H1 (cell line): ENCODE measurements around the gene CEBPG. TPM values are rescaled to one million over a fixed set of nuclear protein-coding genes. Genes with fewer than 3 reads are reported as not detected.

Experiments used
- CTCF ChIA-PET: fragments of 300-600 bp; sonication (Branson Sonifier 250); formaldehyde crosslinking; loops from one replicate; lab custom pipeline; 2021; ENCODE audit not compliant: partially characterized antibody; lab: Charles Lee
- POLR2A ChIA-PET: fragments of 300-600 bp; sonication (Branson Sonifier 250); formaldehyde crosslinking; loops from one replicate; lab custom pipeline; 2021; ENCODE audit warnings: inconsistent platforms; ENCODE audit not compliant: partially characterized antibody; lab: Charles Lee
- DNase-seq, 2 experiments: peaks; one replicate each; pipeline versions ENCODE4 v3.0.0 to v3.0.0-alpha.2; 2010 to 2022; ENCODE audit warnings: low spot score in 2 of 2, low read depth in 1 of 2, mixed read lengths in 1 of 2
- FAIRE-seq: peaks from 2 replicates; lab custom pipeline; 2011; peaks lifted over from hg19 to GRCh38; lab: Jason Lieb, UNC
- H2AFZ ChIP-seq: 2 replicates; pipeline ENCODE4 v1.8.1; 2012; ENCODE audit warnings: low read length, inconsistent platforms
- H2AK5ac ChIP-seq: 2 replicates; pipeline ENCODE4 v1.6.1; 2013; ENCODE audit warnings: low read depth, low read length
- H2BK120ac ChIP-seq: replicated peaks from 2 replicates; pipeline ENCODE3; 2013; ENCODE audit warnings: low read depth, low read length, inconsistent platforms
- H2BK12ac ChIP-seq: 2 replicates; pipeline ENCODE4 v1.6.1; 2013; ENCODE audit warnings: low read depth, low read length
- H2BK15ac ChIP-seq: 2 replicates; pipeline ENCODE4 v1.6.1; 2013; ENCODE audit warnings: low read length
- H2BK20ac ChIP-seq: 2 replicates; pipeline ENCODE4 v1.6.1; 2013; ENCODE audit warnings: low read length
- H2BK5ac ChIP-seq: 2 replicates; pipeline ENCODE4 v1.6.1; 2013; ENCODE audit warnings: low read depth, low read length
- H3K14ac ChIP-seq: 2 replicates; pipeline ENCODE4 v1.6.1; 2013; ENCODE audit warnings: inconsistent platforms; ENCODE audit not compliant: insufficient read length
- H3K18ac ChIP-seq: 2 replicates; pipeline ENCODE4 v1.6.1; 2013; ENCODE audit warnings: low read length; ENCODE audit errors: extremely low read depth
- H3K23ac ChIP-seq: 2 replicates; pipeline ENCODE4 v1.6.1; 2013; ENCODE audit warnings: inconsistent platforms; ENCODE audit not compliant: insufficient read length
- H3K23me2 ChIP-seq: 2 replicates; pipeline ENCODE4 v1.6.1; 2013; ENCODE audit warnings: low read depth, low read length
- H3K27ac ChIP-seq: 2 replicates; pipeline ENCODE4 v1.6.1; 2011; ENCODE audit warnings: low read depth, low read length, inconsistent platforms
- H3K27me3 ChIP-seq, 4 experiments: replicated peaks in 1 of 4; 1 replicate in 1 of 4; 2 replicates in 3 of 4; pipeline versions ENCODE4 v1.6.1 to v1.8.1; 2011 to 2013; ENCODE audit warnings: low read length in 3 of 4, mild to moderate bottlenecking in 3 of 4, inconsistent platforms in 2 of 4, mixed read lengths in 2 of 4, moderate library complexity in 1 of 4; ENCODE audit not compliant: control insufficient read depth in 3 of 4, insufficient read depth in 3 of 4; ENCODE audit errors: extremely low read depth in 1 of 4
- H3K36me3 ChIP-seq, 4 experiments: 2 replicates each; pipeline versions ENCODE4 v1.6.1 to v1.8.1; 2011 to 2013; ENCODE audit warnings: mild to moderate bottlenecking in 4 of 4, low read length in 3 of 4, moderate library complexity in 2 of 4, control low read depth in 1 of 4, inconsistent platforms in 1 of 4; ENCODE audit not compliant: insufficient read depth in 4 of 4, control insufficient read depth in 2 of 4
- H3K4ac ChIP-seq: replicated peaks from 2 replicates; pipeline ENCODE3; 2013; ENCODE audit warnings: low read length, low read depth, mixed read lengths, inconsistent platforms; ENCODE audit not compliant: insufficient read length
- H3K4me1 ChIP-seq, 4 experiments: replicated peaks in 1 of 4; 1 replicate in 1 of 4; 2 replicates in 3 of 4; pipeline versions ENCODE4 v1.6.1 to v1.8.1; 2011 to 2013; ENCODE audit warnings: low read length in 3 of 4, inconsistent platforms in 2 of 4, mixed read lengths in 1 of 4; ENCODE audit not compliant: insufficient read depth in 4 of 4, control insufficient read depth in 3 of 4
- H3K4me2 ChIP-seq, 2 experiments: 2 replicates each; pipeline versions ENCODE4 v1.6.1 to v1.8.1; 2011 to 2013; ENCODE audit warnings: low read depth in 2 of 2, low read length in 2 of 2, control low read depth in 1 of 2, inconsistent platforms in 1 of 2, mild to moderate bottlenecking in 1 of 2; ENCODE audit not compliant: insufficient read depth in 1 of 2
- H3K4me3 ChIP-seq, 4 experiments: fragments of 200-600, 300-600 bp in 1 of 4; sonication (generic), shearing (Covaris generic), sonication (Bioruptor Twin) in 1 of 4; 2 replicates each; pipeline versions ENCODE4 v1.5.1 to v1.8.1; 2011 to 2016; ENCODE audit warnings: low read length in 4 of 4, low read depth in 3 of 4, control low read depth in 2 of 4, inconsistent platforms in 2 of 4, mild to moderate bottlenecking in 2 of 4, mixed read lengths in 1 of 4, moderate library complexity in 1 of 4; ENCODE audit not compliant: insufficient read depth in 2 of 4; ENCODE audit errors: extremely low read depth in 1 of 4
- H3K56ac ChIP-seq: replicated peaks from 2 replicates; pipeline ENCODE3; 2013; ENCODE audit warnings: low read depth, mild to moderate bottlenecking, mixed read lengths, low read length, inconsistent platforms; ENCODE audit not compliant: insufficient read length
- H3K79me1 ChIP-seq: 2 replicates; pipeline ENCODE4 v1.6.1; 2013; ENCODE audit warnings: low read depth, low read length, control low read depth
- H3K79me2 ChIP-seq, 2 experiments: 2 replicates each; pipeline versions ENCODE4 v1.6.1 to v1.8.1; 2012 to 2013; ENCODE audit warnings: low read length in 2 of 2, mild to moderate bottlenecking in 2 of 2, inconsistent platforms in 1 of 2; ENCODE audit not compliant: insufficient read depth in 2 of 2, control insufficient read depth in 1 of 2
- H3K9ac ChIP-seq, 4 experiments: replicated peaks in 1 of 4; 1 replicate in 1 of 4; 2 replicates in 3 of 4; pipeline versions ENCODE4 v1.6.1 to v1.8.1; 2011 to 2013; ENCODE audit warnings: low read depth in 3 of 4, low read length in 3 of 4, control low read depth in 2 of 4, mild to moderate bottlenecking in 2 of 4, moderate library complexity in 2 of 4, inconsistent platforms in 1 of 4; ENCODE audit errors: extremely low read depth in 1 of 4
- H3K9me3 ChIP-seq, 2 experiments: 2 replicates each; pipeline versions ENCODE4 v1.6.1 to v1.8.1; 2012 to 2013; ENCODE audit warnings: mild to moderate bottlenecking in 2 of 2, moderate library complexity in 2 of 2, control low read depth in 1 of 2, inconsistent platforms in 1 of 2, low read depth in 1 of 2, low read length in 1 of 2, mixed read lengths in 1 of 2; ENCODE audit not compliant: insufficient read depth in 2 of 2
- H4K20me1 ChIP-seq, 2 experiments: replicated peaks in 1 of 2; 2 replicates each; pipeline versions ENCODE3 to v1.8.1; 2011 to 2013; ENCODE audit warnings: inconsistent platforms in 2 of 2, low read length in 2 of 2, mild to moderate bottlenecking in 1 of 2; ENCODE audit not compliant: insufficient read depth in 2 of 2, control insufficient read depth in 1 of 2
- H4K5ac ChIP-seq: 2 replicates; pipeline ENCODE4 v1.6.1; 2013; ENCODE audit warnings: low read length, low read depth, mixed read lengths, inconsistent platforms; ENCODE audit not compliant: insufficient read length
- H4K8ac ChIP-seq: 2 replicates; pipeline ENCODE4 v1.8.0; 2013; ENCODE audit warnings: mild to moderate bottlenecking, moderate library complexity, low read length, inconsistent platforms; ENCODE audit not compliant: insufficient read depth; ENCODE audit errors: extremely low read depth
- H4K91ac ChIP-seq: replicated peaks from 2 replicates; pipeline ENCODE3; 2013; ENCODE audit warnings: low read length, mixed read lengths, inconsistent platforms; ENCODE audit not compliant: insufficient read length
- SP1 ChIP-seq: IDR thresholded peaks from 2 replicates; pipeline ENCODE4 v1.6.1; 2011; ENCODE audit warnings: low read depth, low read length
- WGBS, 2 experiments: shearing (Covaris generic) in 1 of 2; methylation state at CpG; one replicate each; pipeline versions ENCODE4 v1.1.6 to v1.1.7; 2013 to 2015; ENCODE audit warnings: low lambda C conversion rate in 2 of 2, mixed read lengths in 2 of 2, inconsistent platforms in 1 of 2, low coverage in 1 of 2, missing lambda C conversion rate in 1 of 2; ENCODE audit not compliant: insufficient replicate concordance in 2 of 2, insufficient coverage in 1 of 2, insufficient read length in 1 of 2; ENCODE audit errors: extremely low coverage in 1 of 2, missing lambda C conversion rate in 1 of 2; 5-methylcytosine and 5-hydroxymethylcytosine counted together
- polyA plus RNA-seq, 7 experiments: library from polyadenylated mRNA; depleted of rRNA in 3 of 7; stranded (reverse) in 5 of 7; unstranded in 2 of 7; fragments of >200 nt in 5 of 7; fragments of 200-250 nt in 2 of 7; gene quantifications; 1 replicate in 5 of 7; 2 replicates in 1 of 7; 4 replicates in 1 of 7; pipeline versions ENCODE4 v1.2.1 to v1.2.3, GENCODE V29; 2011 to 2013; ENCODE audit warnings: missing spikeins in 2 of 7, mixed read lengths in 2 of 7
- total RNA-seq: library from RNA; stranded (reverse); fragmentation: NEBNext Ultra II Directional; extraction: Animal tissue kit (Norgen Biotek cat#: 25700); gene quantifications from 2 replicates; pipeline ENCODE4 v1.2.1, GENCODE V29; 2021

The CEBPG gene
- total and polyA plus RNA-seq, 2 of the 8 experiments (the other 6 are each of a cell fraction or from before 2014, with no cell fraction given) = 12.3 to 35.4 TPM

GRCh38 chr19:33401683-33402420, 28.3 kb downstream of the CEBPG start:
- no peak overlapping the region for H2AFZ ChIP-seq
- H2BK20ac ChIP-seq = no peak overlapping the region
- no peak overlapping the region for H2BK120ac ChIP-seq
- TF ChIP-seq SP1 = no peak
- TF ChIP-seq, all 59 proteins: peak for 0
- H2BK15ac ChIP-seq = no peak overlapping the region
- no peaks in the 10 kb centered on the region for H3K23me2 ChIP-seq
- H3K79me2 ChIP-seq = no peaks in the 10 kb centered on the region
- no peak overlapping the region for H2AK5ac ChIP-seq
- no peak overlapping the region for H3K4me2 ChIP-seq
- no peak overlapping the region for H2BK5ac ChIP-seq
- ChIA-PET POLR2A (interaction anchor here (0.8 kb wide), 1 partner anchor 99 kb away, joined by 3 read pairs; no protein-coding TSS in a partner anchor), CTCF (interaction anchor here (0.5 to 24.5 kb wide), 6 partner anchors 6 to 161 kb away, joined by 3 to 426 read pairs (median 18); no protein-coding TSS in a partner anchor)
- no peak overlapping the region for H3K4ac ChIP-seq
- H3K27me3 ChIP-seq = no peaks in the 10 kb centered on the region
- H4K91ac ChIP-seq = no peak overlapping the region
- no peak overlapping the region for H2BK12ac ChIP-seq
- peaks cover 0 to 14% (median 9%) of the 10 kb centered on the region in 4 experiments; a peak in 5 of 7 replicates for H3K4me1 ChIP-seq
- no peak overlapping the region for H3K9ac ChIP-seq
- no peak overlapping the region for H4K5ac ChIP-seq
- WGBS, 2 experiments = 96% methylated on average over 24 of the region's 30 CpGs; no CpG with 5 or more reads in 1 of the 2 experiments
- no peak overlapping the region for H3K23ac ChIP-seq
- DNase-seq (no peak), FAIRE-seq (no peak)
- no peak overlapping the region for H3K4me3 ChIP-seq
- H4K8ac ChIP-seq = no peak overlapping the region; the same call in none of the 2 replicates
- no peak overlapping the region for H3K14ac ChIP-seq
- H3K36me3 ChIP-seq = no peaks in the 10 kb centered on the region
- H3K79me1 ChIP-seq = no peaks in the 10 kb centered on the region
- H4K20me1 ChIP-seq = peaks cover 3 to 6% of the 10 kb centered on the region in 2 experiments
- H3K56ac ChIP-seq = no peak overlapping the region
- no peak overlapping the region for H3K27ac ChIP-seq
- no peak overlapping the region for H3K18ac ChIP-seq
- no peaks in the 10 kb centered on the region for H3K9me3 ChIP-seq
